Thyroid gland (tissue), 4 donors: Measurements from ENCODE around the gene RNF145. TPM values are rescaled to one million over a fixed set of nuclear protein-coding genes. Genes with fewer than 3 reads are reported as not detected.

Source experiments
- DNase-seq, 2 donors: peaks; one replicate each; pipeline ENCODE4 v3.0.0-alpha.2; 2019
- H3K27ac ChIP-seq, 3 donors: fragments of 200-600 bp; sonication (generic); 1 replicate in 2 of 3; 2 replicates in 1 of 3; pipeline ENCODE4 v1.5.1; 2016 to 2019; ENCODE audit warnings: mild to moderate bottlenecking in 1 of 3, moderate library complexity in 1 of 3
- H3K27me3 ChIP-seq: fragments of 200-600 bp; sonication (generic); one replicate; pipeline ENCODE4 v1.5.1; 2019
- H3K36me3 ChIP-seq, 2 donors: fragments of 200-600 bp; sonication (generic); one replicate each; pipeline ENCODE4 v1.5.1; 2016 to 2019
- H3K4me1 ChIP-seq, 2 donors: fragments of 200-600 bp; sonication (generic); one replicate each; pipeline ENCODE4 v1.5.1; 2017 to 2019
- H3K4me3 ChIP-seq, 3 donors: fragments of 200-600 bp; sonication (generic); replicated peaks in 1 of 3; 1 replicate in 2 of 3; 2 replicates in 1 of 3; pipeline ENCODE4 v1.5.1; 2016; ENCODE audit warnings: mild to moderate bottlenecking in 1 of 3
- H3K9me3 ChIP-seq: fragments of 200-600 bp; sonication (generic); one replicate; pipeline ENCODE4 v1.5.1; 2017
- CTCF ChIP-seq, 6 experiments: fragments of 200-600 bp in 3 of 6; fragments of 450-650 bp in 3 of 6; sonication (generic) in 3 of 6; IDR thresholded peaks; one replicate each; pipeline ENCODE4 v1.5.1; 2016 to 2019; ENCODE audit warnings: antibody characterized with exemption in 6 of 6, mild to moderate bottlenecking in 2 of 6, inconsistent platforms in 1 of 6, moderate library complexity in 1 of 6
- POLR2A ChIP-seq, 2 donors: fragments of 450-650 bp; IDR thresholded peaks; one replicate each; pipeline ENCODE4 v1.6.1; 2017; ENCODE audit warnings: antibody characterized with exemption in 2 of 2, mild to moderate bottlenecking in 2 of 2, moderate library complexity in 1 of 2
- WGBS, 2 donors: methylation state at CpG; one replicate each; pipeline ENCODE4 v1.1.5; 2017; 5-methylcytosine and 5-hydroxymethylcytosine counted together
- intact Hi-C: fragments of 100-400 bp; cut with DNase I; formaldehyde crosslinking; loops from one replicate; pipeline ENCODE4 v1.15.1; 2023
- total RNA-seq, 4 donors: library from RNA; depleted of rRNA; stranded (reverse); fragments of >200 nt; gene quantifications; one replicate each; pipeline ENCODE4 v1.2.3, GENCODE V29; 2016

RNF145 gene
- total RNA-seq, 4 donors from 2014 or later, result 59.5 to 88.6 (median 75.6) TPM

DNA sequence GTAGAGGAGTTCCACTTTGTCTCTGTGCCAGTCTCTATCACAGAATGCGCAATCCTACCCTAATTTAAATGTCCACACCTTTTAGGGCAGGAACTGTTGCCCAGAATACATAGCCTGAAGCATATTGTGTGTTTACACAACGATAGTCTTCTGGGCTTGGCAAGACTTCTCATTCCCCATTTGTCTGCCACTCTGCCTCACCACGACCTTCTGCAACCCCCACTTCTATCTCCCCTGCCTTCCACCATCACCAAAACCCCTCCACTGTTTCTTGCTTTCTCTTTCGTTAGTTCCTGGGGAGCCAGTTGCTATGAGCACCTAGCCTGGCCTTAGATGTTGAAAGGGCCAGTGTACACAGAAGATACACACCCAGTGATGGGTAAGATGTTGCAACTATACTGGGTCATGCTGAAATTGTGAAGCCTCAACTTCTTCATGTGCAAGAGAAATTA, 883 bp upstream of the RNF145 start:
- Histone ChIP-seq H3K4me3 (no peak overlapping the region), H3K4me1 (peaks cover 15 to 21% of the 10 kb centered on the region in 2 donors), H3K27me3 (no peaks in the 10 kb centered on the region), H3K9me3 (no peaks in the 10 kb centered on the region), H3K36me3 (no peaks in the 10 kb centered on the region), H3K27ac (no peak overlapping the region)
- TF ChIP-seq POLR2A (IDR thresholded peaks at IDR 0.05) (no peak), CTCF (IDR thresholded peaks at IDR 0.05) (no peak)
- no peak for DNase-seq
- intact Hi-C loops, result no loop called here
- WGBS, 2 donors, result 65 to 77% methylated on average over 4 of the region's 4 CpGs

DNA sequence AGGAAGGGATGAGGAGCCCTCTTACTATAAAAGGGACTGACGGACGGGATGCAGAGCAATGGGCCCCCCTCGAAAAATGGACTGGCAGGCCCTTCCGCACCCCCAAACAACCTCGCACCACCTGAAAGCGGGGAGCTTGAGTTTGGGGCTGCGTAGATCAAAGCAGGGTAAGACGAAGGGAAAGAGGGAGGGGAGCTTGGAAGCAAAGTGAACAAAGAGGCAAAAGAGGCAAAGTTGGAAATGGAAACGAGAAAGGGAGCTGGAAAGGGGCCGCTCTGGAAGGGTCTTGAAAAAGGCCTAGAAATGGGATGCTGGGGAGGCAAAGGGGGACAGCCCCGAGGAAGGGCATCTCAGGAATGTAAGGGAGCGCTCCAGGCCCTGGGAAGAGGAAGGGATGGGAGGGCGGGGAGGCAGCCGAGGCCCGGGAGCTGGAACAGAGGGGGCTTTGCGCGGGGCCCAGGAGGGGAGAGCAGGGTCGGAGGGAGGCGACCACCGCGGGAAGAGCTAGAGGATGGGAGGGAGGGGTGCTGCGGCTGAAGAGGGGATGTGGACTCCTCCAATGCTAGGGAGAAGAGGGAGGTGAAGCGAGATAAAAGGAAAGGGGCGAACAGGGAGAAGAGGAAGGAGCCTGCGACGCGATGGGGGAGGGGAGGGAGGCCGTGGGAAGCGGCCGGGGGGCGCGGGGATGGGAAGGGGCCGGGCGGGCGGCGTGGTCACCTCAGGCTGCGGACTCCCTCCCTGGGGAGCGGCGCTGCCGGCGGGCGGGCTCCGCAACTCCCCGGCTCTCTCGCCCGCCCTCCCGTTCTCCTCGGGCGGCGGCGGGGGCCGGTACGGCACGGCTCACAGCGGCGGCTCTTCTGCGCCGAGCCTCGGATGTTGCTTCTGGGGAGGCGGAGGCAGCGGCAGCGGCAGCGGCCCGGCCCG, 577 bp downstream of the RNF145 start:
- Histone ChIP-seq H3K4me1 (peaks cover 15 to 31% of the 10 kb centered on the region in 2 donors), H3K27me3 (no peaks in the 10 kb centered on the region), H3K36me3 (no peaks in the 10 kb centered on the region), H3K27ac (peak overlapping the region; percentile 89 to 91 (median 89)), H3K9me3 (no peaks in the 10 kb centered on the region), H3K4me3 (peak overlapping the region; percentile 21 to 84 (median 56))
- no peak for TF ChIP-seq POLR2A (IDR thresholded peaks at IDR 0.05)
- intact Hi-C loops, result loop anchor here (5.0 kb wide), 1 partner anchor 51 kb away; no protein-coding TSS in a partner anchor
- WGBS, 2 donors, result 0 to 1% methylated on average over 29 to 37 of the region's 65 CpGs
- peak; percentile 43 to 47 for DNase-seq

- H3K27me3 ChIP-seq, result no peaks in the 10 kb centered on the region
- whole genome bisulfite sequencing, 2 donors, result 0 to 1% methylated on average over 26 to 35 of the region's 35 CpGs
- H3K27ac ChIP-seq, result peak overlapping the region; percentile 89 to 91 (median 89)
- H3K4me1 ChIP-seq, result peaks cover 15 to 31% of the 10 kb centered on the region in 2 donors
- intact Hi-C loops, result loop anchor here (5.0 kb wide), 1 partner anchor 51 kb away; no protein-coding TSS in a partner anchor
- peak; percentile 82 to 86 for DNase-seq
- no peaks in the 10 kb centered on the region for H3K9me3 ChIP-seq
- H3K4me3 ChIP-seq, result peak overlapping the region; percentile 21 to 84 (median 56)
- H3K36me3 ChIP-seq, result no peaks in the 10 kb centered on the region
- TF ChIP-seq POLR2A (IDR thresholded peaks at IDR 0.05), result peak in 1 of 2 donors; percentile 71
- no peak for TF ChIP-seq CTCF (IDR thresholded peaks at IDR 0.05)
Observed at GRCh38 chr5:159207686-159208513, 1.5 kb downstream of the RNF145 start.

GRCh38 chr5:159207222-159207685, 2.1 kb downstream of the RNF145 start:
- H3K4me1 ChIP-seq, result peaks cover 15 to 31% of the 10 kb centered on the region in 2 donors
- intact Hi-C loops, result loop anchor here (5.0 kb wide), 1 partner anchor 50 kb away; no protein-coding TSS in a partner anchor

More at GRCh38 chr5:159207222-159207685, 2.1 kb downstream of the RNF145 start:
- Histone ChIP-seq H3K9me3 (no peaks in the 10 kb centered on the region), H3K4me3 (peak overlapping the region; percentile 21 to 84 (median 56)), H3K27ac (peak overlapping the region; percentile 89 to 91 (median 89)), H3K27me3 (no peaks in the 10 kb centered on the region), H3K36me3 (no peaks in the 10 kb centered on the region)
- no peak for TF ChIP-seq POLR2A (IDR thresholded peaks at IDR 0.05)
- no peak for TF ChIP-seq CTCF (IDR thresholded peaks at IDR 0.05)
- DNase-seq, result no peak
- WGBS, 2 donors, result 16 to 32% methylated on average over 5 of the region's 5 CpGs
